ENCODE results near the gene OBSCN.

The OBSCN gene

GRCh38 chr1:228366062-228366865, 158.4 kb downstream of the OBSCN start:
- DNase-seq (ENCODE audit: low read depth in 3 of 3), result no peak

GRCh38 chr1:228366866-228367741, 159.3 kb downstream of the OBSCN start:
- no peak for DNase-seq (ENCODE audit: low read depth in 3 of 3)

DNA sequence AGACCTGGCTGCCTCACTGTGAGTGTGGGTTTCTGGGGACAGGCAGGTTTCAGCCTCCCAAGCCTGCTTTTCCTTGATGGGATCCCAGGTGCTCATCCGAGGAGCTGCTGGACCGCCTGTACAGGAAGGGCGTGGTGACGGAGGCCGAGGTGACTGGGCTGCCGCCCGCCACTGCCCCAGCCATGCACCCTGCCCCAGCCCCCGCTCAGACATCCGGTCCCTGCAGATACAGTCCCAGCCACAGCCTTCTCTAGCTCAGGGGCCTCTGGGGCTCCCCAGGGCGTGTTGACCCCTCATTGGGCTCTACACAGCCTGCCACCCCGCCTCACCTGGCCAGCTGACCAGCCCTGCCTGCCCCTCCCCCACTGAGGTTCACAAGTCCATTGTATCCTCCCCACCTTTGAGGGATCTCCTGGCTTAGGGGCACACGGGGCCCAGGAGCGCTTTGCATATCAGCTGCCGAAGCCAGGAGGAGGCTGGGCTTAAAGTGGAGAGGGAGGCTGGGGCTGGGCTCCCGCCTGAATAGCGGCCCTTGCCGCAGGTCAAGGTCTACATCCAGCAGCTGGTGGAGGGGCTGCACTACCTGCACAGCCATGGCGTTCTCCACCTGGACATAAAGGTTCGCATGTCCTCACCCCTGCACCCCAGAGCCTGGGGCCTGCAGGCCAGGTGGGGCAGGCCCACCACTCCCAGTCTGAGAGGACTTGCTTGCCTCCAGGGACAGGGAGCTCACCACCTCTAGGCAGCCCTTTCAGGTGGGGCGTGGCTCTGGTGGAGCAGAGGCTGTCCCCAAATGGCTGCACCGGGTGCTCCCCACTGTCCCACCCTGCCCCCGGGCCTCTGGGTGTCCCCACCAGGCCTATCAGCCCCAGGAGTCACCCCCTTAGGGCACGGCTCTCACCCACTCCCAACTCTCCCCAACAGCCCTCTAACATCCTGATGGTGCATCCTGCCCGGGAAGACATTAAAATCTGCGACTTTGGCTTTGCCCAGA, 160.3 kb downstream of the OBSCN start:
- DNase-seq (ENCODE audit: low read depth in 3 of 3), result no peak

DNA sequence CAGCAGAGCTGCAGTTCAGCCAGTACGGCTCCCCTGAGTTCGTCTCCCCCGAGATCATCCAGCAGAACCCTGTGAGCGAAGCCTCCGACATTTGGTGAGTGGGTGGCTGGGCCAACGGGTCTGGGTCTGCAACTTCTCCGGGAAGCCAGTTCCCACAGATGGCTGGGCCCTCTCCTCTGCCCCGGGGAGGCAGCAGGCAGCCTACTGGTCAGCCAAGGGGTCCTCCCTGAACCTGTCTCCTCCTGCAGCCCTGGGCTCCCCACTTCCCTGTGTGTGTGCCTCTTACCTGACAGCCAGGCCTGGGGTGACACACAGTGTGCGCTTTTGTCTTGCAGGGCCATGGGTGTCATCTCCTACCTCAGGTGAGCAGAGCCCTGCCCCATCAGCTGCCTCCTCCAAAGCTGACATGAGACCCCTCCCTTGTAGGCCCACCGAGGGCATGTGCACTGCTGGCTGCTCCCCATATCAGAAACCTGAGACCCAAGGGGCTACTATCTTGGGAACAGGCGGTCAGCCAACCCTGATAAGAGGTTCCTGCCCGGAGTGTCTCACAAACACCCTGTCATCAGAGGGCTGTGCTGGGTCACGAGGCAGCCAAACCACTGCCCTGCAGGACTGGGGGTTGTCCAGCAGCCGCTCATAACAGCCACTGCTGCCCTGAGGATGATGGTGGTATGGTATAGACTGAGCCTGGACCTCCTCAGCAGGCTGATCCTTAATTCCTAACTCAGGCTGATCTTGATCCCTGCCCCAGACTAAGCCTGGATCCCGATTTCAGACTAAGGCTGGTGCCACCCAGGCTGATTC, 161.2 kb downstream of the OBSCN start:
- no peak for DNase-seq (ENCODE audit: low read depth in 3 of 3)

GRCh38 chr1:228369608-228370438, 162.0 kb downstream of the OBSCN start:
- no peak for DNase-seq (ENCODE audit: low read depth in 3 of 3)

DNA sequence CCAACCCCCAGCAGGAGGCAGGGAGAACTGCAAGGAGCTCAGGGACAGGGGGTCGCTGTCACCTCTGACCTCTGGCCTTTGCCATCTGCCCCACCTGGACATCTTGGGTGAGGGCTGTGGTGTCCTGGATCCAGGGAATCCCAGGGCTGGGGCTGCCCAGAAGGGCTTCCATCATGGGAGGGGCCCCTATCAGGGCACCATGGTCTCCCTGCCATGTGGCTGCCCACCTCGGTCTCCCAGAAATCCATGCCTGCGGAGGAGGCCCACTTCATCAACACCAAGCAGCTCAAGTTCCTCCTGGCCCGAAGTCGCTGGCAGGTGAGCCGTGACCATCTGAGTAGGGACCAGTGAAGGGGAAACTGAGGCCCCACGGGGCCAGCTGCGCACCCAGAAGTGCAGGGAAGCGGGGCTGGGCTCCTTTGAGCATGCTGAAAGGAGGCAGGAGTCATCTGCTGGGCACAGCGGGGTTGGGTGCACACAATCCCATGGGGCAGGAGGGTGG, 162.6 kb downstream of the OBSCN start:
- no peak for DNase-seq (ENCODE audit: low read depth in 3 of 3)

DNA sequence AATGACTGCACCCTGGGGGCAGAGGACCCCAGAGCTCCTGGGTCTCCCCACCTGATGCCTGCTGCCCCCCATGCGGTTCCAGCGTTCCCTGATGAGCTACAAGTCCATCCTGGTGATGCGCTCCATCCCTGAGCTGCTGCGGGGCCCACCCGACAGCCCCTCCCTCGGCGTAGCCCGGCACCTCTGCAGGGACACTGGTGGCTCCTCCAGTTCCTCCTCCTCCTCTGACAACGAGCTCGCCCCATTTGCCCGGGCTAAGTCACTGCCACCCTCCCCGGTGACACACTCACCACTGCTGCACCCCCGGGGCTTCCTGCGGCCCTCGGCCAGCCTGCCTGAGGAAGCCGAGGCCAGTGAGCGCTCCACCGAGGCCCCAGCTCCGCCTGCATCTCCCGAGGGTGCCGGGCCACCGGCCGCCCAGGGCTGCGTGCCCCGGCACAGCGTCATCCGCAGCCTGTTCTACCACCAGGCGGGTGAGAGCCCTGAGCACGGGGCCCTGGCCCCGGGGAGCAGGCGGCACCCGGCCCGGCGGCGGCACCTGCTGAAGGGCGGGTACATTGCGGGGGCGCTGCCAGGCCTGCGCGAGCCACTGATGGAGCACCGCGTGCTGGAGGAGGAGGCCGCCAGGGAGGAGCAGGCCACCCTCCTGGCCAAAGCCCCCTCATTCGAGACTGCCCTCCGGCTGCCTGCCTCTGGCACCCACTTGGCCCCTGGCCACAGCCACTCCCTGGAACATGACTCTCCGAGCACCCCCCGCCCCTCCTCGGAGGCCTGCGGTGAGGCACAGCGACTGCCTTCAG, 163.3 kb downstream of the OBSCN start:
- DNase-seq (ENCODE audit: low read depth in 3 of 3), result no peak

- DNase-seq (ENCODE audit: low read depth in 3 of 3), result no peak
Observed at GRCh38 chr1:228371741-228372182, 163.9 kb downstream of the OBSCN start.

- DNase-seq (ENCODE audit: low read depth in 3 of 3), result no peak
Observed at GRCh38 chr1:228372183-228373003, 164.5 kb downstream of the OBSCN start.

DNA sequence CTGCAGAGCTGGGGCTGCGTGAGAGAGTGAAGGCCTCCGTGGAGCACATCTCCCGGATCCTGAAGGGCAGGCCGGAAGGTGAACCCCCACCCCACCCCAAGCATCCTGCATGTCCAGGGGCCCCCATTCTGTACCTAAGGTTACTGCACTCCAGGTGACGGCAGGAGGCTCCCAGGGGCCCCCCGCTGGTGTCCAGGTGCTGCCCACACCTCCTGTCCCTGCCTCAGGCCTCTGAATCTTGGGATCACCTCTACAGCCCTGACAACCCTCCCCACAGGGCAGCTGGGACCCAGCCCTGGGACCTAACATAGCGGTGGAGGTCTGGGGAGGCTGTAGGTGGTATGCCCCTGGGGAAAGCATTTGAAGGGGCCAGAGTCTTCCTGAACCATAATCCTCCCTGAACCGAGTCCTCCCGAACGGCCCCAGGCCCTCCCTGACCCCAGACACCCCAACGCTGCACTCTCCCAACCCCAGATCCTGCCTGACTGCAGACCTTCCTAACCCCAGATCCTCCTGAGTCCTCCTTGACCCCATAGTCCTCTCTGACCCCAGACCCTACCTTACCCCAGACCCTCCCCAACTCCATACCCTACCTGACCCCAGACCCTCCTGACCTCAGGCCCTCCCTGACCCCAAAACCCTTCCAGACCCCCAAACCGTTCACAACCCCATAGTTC, 165.3 kb downstream of the OBSCN start:
- no peak for DNase-seq (ENCODE audit: low read depth in 3 of 3)

DNA sequence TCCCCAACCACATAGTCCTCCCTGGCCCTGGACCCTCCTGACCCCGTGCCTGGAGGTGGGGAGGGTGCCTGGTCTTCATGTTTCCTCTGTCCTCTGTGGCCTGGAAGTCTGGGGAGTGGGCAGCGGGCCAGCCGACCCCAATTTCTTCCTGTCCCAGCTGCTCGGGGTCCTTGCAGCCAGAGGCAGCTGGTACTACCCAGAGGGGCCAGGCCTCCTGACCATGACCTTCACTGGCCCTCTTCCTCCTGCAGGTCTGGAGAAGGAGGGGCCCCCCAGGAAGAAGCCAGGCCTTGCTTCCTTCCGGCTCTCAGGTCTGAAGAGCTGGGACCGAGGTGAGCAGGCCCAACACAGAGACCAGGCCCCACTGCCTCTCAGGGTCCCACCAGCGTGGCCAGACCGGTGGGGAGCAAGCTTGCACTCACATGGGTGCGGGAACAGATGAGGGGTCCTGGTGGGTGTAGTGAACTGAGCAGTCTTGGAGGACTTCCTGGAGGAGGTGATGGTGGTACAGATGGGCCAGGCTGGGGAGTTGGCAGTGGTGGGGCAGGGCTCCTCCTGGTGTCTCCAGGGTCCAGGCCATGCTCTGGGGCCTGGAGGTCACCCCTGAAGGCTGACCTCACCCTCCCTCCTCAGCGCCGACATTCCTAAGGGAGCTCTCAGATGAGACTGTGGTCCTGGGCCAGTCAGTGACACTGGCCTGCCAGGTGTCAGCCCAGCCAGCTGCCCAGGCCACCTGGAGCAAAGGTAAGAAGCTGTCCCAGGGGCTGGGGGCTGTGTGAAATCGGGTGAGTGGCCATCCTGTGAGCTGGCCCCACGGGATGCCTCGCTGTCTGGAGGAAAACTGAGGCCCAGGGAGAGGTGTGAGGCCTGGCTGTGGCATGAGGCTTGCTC, 166.1 kb downstream of the OBSCN start:
- DNase-seq (ENCODE audit: low read depth in 3 of 3), result no peak

GRCh38 chr1:228374711-228375577, 167.1 kb downstream of the OBSCN start:
- no peak for DNase-seq (ENCODE audit: low read depth in 3 of 3)

- no peak for DNase-seq (ENCODE audit: low read depth in 3 of 3)
Observed at GRCh38 chr1:228375578-228376261, 167.9 kb downstream of the OBSCN start.

DNA sequence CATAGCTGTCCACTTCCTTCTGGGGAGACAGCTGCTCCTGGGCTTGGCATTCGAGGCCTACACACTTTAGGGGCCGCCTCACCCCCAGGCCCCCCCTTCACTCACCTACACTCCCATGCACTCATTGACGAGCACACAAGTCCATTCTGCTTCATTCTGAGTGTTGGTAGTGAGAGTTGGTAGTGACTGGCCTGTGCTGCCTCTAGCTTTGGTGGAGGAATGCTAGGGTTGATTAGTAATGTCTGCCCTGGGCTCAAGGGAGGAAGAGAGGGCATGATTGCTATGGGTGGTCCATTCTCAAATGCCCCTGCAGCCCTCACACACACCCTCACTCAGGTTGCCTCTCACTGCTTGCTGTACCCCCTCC, 168.4 kb downstream of the OBSCN start:
- no peak for DNase-seq (ENCODE audit: low read depth in 3 of 3)

Data from stimulated activated CD4-positive, alpha-beta T cell treated with anti-CD3 and anti-CD28 coated beads, TNF-alpha, amount 100 ng/mL, for 24 hours (primary cell).